GM21526 (cell line): ENCODE results near the gene TEX35.

ENCODE experiments used
- ATAC-seq: cut with Tn5 transposase; IDR thresholded peaks from one replicate; pipeline ENCODE4 v1.9.1; 2021; ENCODE audit warnings: moderate library complexity; ENCODE audit not compliant: unreplicated experiment, low FRiP score

TEX35 gene

DNA sequence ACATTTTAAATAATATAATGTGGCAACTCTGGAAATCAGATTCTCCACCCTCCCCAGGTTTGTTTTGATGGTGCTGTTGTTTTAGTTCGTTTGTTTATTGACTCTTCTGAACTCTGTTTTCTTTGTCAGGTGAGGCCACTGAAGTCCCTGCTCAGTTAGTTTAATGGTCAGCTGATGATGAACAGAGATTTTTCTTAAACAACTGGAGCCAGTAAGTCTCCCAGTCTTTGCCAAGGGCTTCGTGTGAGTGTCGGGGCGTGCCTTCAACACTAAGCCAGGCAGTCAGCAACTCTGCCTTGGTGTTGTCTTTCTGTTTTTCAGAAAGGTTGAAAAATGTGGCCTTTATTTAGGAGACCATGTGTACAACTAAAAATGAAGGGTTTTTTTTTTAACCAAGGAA is 58.9 kb downstream of the TEX35 start:
- ATAC-seq, result no peak
